ENCODE data around the gene FAF1.

DNA sequence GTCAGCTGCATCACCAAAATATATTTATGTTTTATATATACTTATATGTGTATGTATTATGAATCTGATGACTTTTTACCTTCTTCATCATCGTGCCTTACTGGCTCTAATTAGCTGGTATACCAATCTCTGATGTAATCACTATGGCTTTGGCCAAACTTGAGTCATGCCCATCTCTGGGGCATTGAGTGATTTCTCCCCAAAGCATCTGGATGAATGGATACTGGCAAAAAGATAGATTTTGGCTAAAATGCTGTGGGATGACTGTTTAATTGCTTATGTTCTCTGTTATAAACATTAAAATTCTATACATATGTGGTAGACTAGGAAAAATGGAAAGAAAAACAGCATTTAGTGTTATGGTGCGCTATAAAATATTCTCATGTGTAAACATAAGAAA, 29.6 kb upstream of the FAF1 start:
- no peak for TF ChIP-seq CTCF (IDR thresholded peaks at IDR 0.05; ENCODE audit: extremely low read depth in 1 of 2, insufficient read depth in 1 of 2, low read depth in 1 of 2, low read length in 2 of 2)
- no peak for TF ChIP-seq EZH2 (IDR thresholded peaks at IDR 0.05; ENCODE audit: borderline replicate concordance, low read depth, low read length, severe bottlenecking)
- no peak for TF ChIP-seq POLR2A (IDR thresholded peaks at IDR 0.05; ENCODE audit: low read depth, low read length)
- no peak for TF ChIP-seq JUN (IDR thresholded peaks at IDR 0.05; ENCODE audit: borderline replicate concordance, insufficient read depth, insufficient read length, low read depth)
- no peak for TF ChIP-seq POLR2AphosphoS5 (IDR thresholded peaks at IDR 0.05; ENCODE audit: insufficient read depth, low read depth, low read length)
- TF ChIP-seq MAX (IDR thresholded peaks at IDR 0.05; ENCODE audit: insufficient read depth, insufficient read length), result no peak
- TF ChIP-seq MYC (IDR thresholded peaks at IDR 0.05; ENCODE audit: low read depth, low read length), result no peak
- TF ChIP-seq GATA2 (IDR thresholded peaks at IDR 0.05; ENCODE audit: insufficient read depth, insufficient read length, low read depth, low read length), result no peak
- no peak for TF ChIP-seq FOS (IDR thresholded peaks at IDR 0.05; ENCODE audit: borderline replicate concordance, insufficient read depth, low read length)
